IPS-NIHi7 (cell line): ENCODE data around the gene PWP2.
A peak's percentile ranks its signal among the peaks of the same experiment; 100 is the strongest.
"Not testable (repeated sequence)": the region's sequence is repeated elsewhere in the genome, so short reads cannot be mapped to it uniquely, and the experiment has no call there.

ENCODE experiments used
- DNase-seq: peaks from one replicate; pipeline ENCODE4 v3.0.0; 2012; ENCODE audit warnings: mixed read lengths; ENCODE audit errors: extremely low spot score

The PWP2 gene

DNA sequence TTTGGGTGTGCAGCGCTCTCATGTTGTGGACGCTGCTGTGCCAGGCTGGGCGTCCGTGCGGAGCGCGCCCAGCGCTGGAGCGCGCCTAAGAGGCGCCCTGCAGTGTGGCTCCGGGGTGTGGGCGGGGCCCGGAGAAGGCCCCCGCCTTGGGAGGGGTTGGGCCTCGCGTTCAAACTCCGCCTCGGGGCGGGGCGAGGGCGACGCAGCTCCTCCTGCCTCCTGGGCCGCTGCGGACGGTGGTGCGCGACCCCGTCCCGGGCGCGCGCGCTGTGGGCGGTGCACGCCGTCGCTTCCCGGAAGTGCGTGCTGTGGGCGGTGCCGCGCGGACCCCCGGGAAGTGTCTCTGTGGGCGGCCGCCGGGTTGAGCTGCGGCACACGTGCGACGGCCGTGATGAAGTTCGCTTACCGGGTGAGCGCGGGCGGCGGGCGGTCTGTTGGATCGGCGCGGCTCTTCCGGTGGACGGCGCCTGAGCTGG is at the start of gene PWP2:
PWP2 (plus strand) TSS at position 374 of the 476 bp plus-strand sequence; CDS start at position 392, 18 bp downstream.
- not testable (repeated sequence) for DNase-seq

DNA sequence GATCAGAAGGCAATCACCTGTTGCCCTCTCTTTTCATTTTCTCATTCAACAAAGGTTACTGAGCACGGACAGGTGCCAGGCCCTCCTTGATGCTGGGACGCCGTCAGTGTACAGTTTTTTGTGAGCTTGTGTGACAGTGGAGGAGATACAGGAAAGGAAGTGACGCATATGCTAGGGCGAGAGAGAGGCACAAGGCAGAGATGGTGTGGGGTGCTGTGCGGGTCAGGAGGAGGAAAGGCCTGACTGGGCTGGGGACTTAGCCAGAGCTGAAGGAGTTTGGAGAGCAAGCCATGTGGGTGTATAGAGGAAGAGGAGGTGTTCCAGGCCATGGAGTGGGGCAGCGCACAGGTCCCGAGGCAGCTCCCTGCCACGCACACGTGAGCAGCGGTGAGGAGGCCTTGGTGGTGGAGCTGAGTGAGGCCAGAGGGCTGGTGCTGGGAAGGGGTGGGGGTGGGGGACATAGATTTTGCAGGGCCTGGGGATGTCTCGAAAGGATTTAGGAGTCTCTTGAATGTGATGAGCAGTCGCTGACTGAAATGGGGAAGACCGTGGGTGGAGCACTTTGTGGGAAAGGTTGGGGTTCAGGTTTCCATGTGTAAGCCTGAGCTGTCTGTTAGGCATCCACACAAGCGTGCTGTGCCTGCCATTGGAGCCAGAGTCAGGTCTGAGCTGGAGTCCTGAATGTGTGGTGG is 49.1 kb upstream of the PWP2 start:
- no peak for DNase-seq

DNA sequence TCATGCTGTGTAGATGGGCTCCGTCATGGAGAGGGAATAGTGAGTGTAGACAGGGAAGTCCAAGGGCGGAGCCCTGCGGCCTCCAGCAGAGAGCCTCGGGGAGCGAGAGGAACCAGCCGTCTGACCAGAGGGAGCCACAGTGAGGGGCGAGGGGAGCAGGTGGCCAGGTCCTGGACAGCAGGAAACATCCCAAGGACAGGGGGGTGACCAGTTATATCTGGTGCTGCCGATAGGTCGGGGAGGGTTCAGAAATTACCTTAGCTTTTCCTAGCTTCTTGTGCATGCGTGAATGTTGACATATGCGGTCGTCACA is 48.6 kb upstream of the PWP2 start:
- no peak for DNase-seq

DNA sequence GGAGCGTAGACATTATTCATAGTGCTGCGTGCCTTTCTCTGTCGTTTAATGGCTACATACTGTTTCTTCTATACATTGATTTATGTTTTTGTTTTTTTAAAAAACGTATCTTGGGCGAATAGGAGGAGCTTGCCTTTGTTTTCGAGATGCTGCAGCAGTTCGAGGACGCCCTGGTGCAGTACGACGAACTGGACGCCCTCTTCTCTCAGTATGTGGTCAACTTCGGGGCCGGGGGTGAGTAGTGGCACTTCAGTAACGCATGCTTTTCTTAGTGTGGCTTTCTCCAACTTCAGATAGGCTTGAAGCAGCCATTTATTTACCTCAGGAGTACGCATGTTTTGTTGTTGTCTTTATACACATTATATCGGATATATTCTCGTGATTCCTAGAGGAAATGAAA is 48.2 kb upstream of the PWP2 start:
- DNase-seq, result no peak

DNA sequence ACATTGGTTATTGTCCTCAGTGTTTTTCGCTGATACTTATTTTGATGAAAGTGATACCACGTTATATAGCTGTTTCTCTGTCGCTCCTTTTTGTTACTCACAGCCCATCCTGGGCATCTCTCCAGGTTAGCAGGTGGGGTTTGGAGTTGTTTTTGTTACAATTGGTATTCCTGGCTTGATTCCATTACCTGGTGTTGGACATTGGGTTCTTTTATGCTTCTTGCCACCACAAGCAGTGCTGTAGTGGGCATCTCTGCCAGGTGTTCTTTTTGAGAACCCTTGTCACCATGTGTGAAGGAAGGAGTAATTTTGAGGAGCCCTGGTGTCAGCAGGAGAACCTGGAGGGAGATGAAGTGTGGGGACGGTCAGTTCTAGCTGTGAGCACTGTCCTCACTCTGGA is 47.5 kb upstream of the PWP2 start:
- DNase-seq, result no peak

DNA sequence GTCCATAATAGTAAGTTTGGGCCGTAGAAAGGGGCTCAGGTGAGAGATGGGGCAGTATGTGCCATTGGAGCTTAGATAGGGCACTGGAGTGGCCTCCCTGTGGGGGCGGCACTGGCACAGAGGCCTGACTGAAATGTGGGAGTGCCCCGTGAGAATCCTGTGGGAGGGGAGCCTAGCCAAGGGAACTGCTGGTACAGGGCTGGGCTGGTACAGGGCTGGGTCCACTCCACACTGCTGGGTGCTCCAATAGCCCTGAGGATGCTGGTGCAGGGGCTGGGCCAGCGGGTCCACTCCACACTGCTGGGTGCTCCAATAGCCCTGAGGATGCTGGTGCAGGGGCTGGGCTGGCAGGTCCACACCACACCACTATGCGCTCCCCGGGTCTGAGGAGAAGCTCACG is 44.8 kb upstream of the PWP2 start:
- no peak for DNase-seq

DNA sequence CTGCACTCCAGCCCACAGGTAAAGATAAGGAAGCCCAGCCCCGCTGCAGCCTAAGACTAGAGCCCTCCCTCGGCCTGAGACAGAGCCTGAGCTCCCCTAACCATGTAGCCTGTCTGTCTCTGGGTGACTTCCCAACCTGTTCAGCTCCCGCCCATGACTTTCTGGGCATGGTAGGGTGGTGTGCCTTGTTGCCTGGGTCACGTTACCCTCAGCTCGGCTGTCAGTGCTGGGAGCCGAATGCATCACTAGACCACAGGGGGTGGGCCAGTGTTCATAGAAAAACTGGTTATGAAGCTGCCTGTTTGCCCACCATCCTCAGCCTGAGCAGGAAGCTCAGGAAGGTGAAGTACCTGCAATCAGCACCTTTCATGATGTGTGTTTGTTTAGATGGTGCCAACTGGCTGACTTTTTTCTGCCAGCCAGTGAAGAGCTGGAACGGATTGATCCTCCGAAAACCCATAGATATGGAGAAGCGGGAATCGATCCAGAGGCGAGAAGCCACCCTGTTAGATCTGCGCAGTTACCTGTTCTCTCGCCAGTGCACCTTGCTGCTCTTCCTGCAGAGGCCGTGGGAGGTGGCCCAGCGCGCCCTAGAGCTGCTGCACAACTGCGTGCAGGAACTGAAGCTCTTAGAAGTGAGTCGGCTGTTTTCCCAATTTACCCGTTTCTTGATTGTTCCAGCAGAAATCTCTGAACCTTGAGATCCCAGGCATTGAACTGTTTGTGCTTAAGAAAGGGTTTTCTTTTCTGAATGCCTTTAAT is 43.9 kb upstream of the PWP2 start:
- no peak for DNase-seq

DNA sequence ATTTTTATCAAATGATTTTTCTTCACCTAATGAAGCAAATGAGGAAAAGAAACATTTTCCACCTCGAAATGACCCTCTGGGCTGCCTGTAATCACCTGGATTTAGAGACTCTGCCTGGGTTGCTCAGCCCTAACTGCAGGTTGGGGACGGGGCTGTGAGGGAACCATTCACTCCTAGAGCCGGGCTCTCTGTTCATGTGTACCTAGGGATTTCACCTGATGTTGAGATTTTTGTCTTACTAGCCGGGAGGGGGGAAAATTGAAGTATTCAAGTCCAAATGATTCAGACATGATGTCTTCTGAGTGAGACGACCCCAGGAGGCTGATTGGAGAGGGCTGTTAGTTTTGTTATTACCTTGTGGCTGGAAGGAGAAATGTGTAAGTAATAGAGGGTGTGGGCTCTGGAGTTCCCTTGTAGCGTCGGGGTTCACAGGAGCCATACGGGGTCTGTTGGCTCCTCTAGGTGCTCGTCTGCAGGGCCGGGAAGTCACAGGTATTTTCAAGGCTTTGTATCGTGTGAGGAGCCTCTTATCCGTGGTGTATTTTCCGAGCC is 42.3 kb upstream of the PWP2 start:
- no peak for DNase-seq

DNA sequence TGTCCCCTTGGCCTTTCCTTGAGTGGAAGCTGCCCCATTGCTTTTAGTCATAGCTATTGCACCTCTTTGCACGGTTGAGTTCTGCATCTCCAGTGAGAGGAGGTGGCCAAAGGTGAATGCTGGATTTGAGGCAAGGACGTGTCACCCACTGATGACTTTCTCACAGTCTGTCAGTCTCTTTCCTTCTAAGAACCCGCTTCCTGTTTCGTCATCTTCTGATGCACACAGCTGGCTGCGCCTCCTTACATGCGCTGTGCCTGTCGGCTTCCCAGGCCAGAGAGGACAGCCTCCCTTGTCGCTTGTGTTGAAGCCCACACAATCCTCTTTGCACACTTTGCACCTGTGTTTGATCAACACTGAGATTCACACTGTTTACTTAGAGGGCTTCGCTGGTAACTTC is 41.8 kb upstream of the PWP2 start:
- DNase-seq, result no peak

DNA sequence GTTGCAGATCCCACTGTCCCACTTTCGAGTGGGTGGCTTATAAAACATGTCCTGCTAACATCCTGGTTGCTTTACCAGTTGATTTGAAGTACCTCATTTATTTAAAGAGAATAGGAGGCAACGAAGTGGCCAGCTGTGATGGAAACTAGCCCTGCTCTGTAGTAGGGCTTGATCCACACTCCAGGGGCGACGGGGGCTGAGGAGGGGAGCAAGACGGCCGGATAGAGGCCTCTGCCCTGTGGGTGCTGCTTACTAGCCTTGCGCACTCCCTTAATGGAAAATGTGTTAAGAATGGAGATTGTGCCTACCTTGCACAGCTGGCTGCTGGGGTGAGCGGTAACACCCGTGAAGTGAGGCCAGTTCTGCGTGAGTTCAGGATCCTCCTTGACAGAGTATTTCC is 41.1 kb upstream of the PWP2 start:
- no peak for DNase-seq

DNA sequence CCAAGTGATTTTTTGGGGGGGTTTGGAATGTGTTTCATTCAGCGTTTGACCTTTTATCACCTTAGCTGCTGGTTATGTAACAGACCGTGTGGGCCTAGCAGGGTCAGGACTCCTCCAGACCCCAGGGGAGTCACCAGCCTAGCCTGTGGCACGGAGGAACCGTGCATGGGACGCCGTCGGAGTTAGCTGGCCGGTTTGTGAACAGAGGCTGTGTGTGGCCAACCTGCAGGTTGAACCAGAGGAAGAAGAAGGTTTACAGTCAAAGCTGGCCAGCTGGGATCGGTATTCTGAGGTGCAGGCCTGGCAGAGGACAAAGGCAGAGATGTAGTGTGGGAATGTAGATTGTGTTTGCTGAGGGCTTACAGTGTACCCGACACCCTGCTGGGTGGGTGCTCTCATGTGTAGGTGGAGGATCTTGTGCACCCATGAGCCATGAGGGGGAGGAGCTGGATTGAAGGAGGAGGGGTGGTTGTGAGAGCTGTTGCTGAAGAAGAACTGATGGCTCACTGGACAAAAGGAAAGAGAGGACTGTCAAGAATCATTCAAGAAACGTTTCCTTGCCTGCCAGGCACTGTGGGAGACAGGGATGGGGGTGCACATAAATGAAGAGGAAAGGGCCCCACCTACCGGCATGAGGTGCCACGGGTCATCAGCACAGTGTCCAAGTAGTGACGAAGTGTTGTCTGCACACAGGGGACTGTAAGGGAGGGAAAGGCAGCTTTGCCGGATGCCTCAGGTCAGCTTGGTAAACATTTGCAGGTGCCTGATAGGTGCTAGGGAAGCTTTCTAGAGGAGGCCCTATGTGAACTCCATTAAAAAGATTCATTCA is 40.0 kb upstream of the PWP2 start:
- no peak for DNase-seq

DNA sequence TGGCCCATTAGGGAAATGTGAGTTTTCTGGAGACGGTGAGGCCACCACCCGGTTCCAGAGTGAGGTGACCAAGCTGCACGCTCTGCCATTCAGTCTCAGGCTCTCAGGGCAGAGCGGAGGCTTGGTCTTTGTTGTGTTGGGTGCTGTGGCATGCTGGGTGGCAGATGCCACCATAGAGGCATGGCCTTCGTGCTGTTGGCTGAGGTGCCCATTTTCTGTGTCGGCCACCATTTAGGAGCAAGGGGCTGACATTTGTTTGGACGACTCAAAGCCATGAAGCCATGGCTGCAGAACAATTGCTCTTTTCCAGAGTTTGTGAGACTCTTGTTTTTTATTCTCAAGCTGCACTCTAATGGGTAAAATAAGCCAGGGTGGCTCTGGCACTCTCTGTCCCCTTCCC is 36.8 kb upstream of the PWP2 start:
- DNase-seq, result no peak

DNA sequence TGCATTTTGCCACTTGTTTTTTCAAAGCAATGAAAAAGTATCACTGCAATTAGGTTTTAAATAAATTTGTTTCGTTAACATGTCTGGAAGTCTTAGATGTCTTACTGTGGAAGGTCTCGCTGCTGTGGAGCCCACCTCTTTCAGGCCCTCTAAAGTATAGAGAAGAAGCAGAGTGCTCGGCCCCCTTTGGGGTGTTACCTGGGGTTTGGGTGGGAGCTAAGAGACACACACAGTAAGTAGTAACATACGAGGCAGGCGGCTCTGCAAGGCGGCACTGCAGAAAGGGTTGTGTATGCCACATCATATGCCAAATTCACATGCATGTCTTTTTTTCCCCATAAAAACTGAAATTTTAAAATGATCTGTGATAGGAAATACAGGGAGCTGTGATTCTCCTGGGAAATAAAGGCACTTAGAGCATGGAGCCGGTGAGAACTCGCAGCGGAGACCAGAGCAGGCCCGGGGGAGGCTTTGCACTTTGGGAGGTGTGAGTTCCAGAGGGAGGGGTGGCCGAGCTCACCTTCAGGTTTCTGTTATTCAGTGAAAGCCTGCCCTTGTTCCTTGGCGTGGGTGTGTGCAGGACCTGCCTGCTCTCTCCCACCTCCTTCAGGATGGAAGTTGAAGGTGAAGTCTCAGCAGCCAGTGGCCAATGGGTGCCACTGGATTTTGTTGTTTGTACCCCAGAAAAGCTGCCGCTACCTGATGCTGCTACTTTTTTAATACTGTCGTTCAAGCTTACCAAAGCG is 35.7 kb upstream of the PWP2 start:
- peak; percentile 33 for DNase-seq

DNA sequence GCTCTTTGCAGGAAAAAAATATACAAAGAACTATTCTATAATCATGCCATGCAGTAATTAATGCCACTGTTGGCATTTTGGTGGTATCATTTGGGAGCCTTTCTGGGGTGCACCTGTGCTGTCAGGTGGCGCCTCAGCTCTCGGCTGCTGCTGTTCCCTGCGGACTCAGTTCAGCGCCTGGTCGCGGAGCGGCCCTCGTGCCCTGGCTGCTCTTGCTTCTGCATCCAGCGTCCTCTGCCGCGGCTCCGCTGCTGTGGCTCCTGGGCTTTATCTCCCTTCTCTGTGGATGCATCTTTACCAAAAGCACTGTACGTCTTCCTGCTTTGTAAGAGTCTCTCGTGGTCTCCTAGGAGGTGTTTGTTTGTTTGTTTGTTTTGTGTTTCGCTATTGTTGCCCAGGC is 35.1 kb upstream of the PWP2 start:
- no peak for DNase-seq

DNA sequence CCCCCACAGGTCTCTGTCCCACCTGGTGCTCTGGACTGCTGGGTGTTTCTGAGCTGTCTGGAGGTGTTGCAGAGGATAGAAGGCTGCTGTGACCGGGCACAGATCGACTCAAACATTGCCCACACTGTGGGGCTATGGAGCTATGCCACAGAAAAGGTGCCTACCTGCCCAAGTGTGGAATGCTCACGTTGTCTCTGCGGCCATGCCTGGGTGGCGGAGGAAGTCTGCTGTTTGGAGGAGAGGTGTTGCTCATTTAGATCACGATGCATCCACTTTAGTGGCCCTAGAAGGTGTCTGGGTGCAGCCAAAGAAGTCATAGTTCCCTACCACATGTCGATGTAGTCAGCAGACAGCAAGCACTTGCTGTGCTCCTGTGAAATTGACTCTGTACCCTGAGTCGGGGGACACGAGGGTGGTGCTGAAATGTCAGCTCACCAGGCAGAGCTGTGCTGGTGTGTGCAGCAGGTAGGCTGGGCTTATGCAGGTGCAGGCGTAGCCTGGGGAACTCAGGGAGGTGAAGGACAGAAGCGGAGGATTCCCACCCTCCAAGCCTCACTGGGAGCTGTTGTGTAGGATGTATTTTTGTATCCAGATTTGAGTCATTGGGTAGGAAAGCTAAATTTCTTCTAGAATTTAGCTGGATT is 32.8 kb upstream of the PWP2 start:
- DNase-seq, result no peak

DNA sequence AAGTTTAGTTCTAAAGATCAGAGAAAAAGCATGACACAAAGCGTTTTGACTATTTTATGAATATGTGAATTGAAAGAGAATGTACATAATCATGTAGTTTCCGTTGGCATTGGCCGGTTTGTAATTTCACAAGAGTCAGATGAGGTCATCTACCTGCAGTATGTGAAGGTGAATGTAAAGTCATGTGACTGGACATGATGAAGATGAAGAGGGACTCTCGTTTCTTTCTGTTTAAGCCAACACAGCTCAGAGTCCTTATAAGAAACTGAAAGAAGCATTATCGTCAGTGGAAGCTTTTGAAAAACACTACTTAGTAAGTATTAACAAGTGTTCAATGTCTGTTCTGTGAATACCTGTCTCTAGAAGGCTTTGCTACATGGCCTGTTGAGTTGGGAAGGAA is 30.9 kb upstream of the PWP2 start:
- DNase-seq, result no peak

DNA sequence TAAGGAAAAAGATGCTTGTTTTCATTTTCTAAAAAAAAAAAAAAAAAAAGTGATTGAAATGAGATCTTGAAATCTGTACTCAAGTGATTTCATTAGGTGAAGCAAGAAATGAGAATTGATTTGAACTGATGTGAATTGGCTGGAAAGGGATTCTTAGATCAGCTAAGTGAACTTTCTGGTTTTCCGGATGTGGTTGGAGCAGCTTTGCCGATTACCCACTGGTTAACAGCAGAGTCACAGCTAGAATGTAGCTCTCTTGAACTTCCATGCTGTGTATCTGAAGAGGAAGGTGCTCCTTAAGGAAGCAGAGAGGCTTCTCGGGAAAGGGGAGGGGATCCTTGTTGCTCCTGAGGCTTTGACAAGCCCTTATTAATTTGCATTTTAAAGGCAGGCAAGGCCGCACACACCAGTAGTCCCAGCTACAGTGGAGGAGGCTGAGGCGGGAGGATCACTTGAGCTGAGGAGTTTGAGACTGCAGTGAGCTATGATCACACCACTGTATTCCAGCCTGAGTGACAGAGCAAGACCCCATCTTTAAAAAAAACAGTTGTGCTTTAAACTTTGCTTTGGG is 28.7 kb upstream of the PWP2 start:
- peak; percentile 37 for DNase-seq

DNA sequence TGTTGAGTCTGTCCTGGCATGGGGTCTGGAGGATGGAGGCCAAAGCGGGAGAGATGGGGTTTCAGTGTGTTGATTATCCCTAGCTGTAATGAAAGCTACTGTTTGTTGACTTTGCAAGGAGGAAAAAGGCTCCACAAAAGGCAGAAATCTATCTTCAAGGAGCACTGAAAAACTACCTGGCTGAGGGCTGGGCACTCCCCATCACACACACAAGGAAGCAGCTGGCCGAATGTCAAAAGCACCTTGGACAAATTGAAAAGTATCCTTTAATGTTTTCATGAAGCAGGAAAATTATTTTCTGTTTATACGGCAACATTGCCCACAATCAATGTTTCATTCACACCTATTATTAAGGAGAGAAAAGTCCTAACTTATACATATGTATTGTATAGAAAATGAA is 27.8 kb upstream of the PWP2 start:
- no peak for DNase-seq

DNA sequence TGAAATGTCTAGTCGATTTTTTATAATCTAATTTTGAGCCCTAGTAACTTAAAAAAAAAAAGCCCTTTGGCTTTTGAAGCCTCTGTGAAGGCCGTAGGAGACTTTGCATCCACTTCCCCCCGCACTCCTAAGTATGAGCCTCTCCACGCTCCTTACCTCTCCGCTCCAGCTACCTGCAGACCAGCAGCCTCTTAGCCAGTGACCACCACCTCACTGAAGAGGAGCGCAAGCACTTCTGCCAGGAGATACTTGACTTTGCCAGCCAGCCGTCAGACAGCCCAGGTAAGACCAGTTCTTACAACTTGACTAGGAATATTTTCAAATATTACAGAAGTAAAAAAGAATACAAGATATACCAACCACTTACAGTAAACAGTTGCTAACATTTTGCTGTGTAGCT is 27.4 kb upstream of the PWP2 start:
- no peak for DNase-seq

DNA sequence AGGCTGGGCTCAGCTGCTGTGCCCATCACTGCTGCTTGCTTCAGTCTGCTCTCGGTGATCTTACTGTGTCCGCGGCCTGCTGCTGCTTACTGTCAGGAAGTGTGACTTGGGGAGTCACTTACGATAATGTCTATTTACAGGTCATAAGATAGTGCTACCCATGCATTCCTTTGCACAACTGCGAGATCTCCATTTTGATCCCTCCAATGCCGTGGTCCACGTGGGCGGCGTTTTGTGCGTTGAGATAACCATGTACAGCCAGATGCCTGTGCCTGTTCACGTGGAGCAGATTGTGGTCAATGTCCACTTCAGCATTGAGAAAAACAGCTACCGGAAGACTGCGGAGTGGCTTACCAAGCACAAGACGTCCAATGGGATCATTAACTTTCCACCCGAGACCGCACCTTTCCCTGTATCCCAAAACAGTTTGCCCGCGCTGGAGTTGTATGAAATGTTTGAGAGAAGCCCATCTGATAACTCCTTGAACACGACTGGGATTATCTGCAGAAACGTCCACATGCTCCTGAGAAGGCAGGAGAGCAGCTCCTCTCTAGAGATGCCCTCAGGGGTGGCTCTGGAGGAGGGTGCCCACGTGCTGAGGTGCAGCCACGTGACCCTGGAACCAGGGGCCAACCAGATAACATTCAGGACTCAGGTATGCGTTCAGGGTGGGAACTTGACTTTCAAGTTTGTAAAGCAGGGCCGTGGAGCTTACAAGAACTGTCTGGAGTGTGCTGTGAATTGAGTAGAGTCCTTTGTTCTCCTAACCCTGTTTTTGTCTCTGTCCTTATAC is 24.4 kb upstream of the PWP2 start:
- no peak for DNase-seq
